GM23338 (cell line): ENCODE data around the gene CAMK2N2.

Source experiments
- CREB1 ChIP-seq: fragments of 250-450 bp; sonication (Bioruptor Pico); IDR thresholded peaks from 2 replicates; pipeline ENCODE4 v1.5.0; 2020; ENCODE audit warnings: low read depth, mild to moderate bottlenecking, moderate library complexity
- EZH2 ChIP-seq: fragments of 200-600 bp; sonication (generic); IDR thresholded peaks from one replicate; pipeline ENCODE4 v1.8.0; 2017; ENCODE audit warnings: antibody characterized with exemption, mild to moderate bottlenecking, low read depth; ENCODE audit not compliant: unreplicated experiment
- EZH2phosphoT487 ChIP-seq: fragments of 200-600 bp; sonication (generic); IDR thresholded peaks from one replicate; pipeline ENCODE4 v1.8.1; 2018; ENCODE audit warnings: antibody characterized with exemption; ENCODE audit not compliant: unreplicated experiment
- JUNB ChIP-seq: IDR thresholded peaks from one replicate; pipeline ENCODE4 v1.6.1; 2016; ENCODE audit warnings: antibody characterized with exemption; ENCODE audit not compliant: unreplicated experiment
- NANOG ChIP-seq: IDR thresholded peaks from 2 replicates; pipeline ENCODE4 v1.6.1; 2016; ENCODE audit warnings: antibody characterized with exemption, borderline replicate concordance
- POLR2AphosphoS5 ChIP-seq: IDR thresholded peaks from 2 replicates; pipeline ENCODE4 v1.6.1; 2016; ENCODE audit warnings: antibody characterized with exemption, low read depth
- ZNF331 ChIP-seq: fragments of 250-450 bp; sonication (Bioruptor Pico); IDR thresholded peaks from 2 replicates; pipeline ENCODE4 v1.5.0; 2020; ENCODE audit warnings: low read depth, mild to moderate bottlenecking, moderate library complexity
- TF ChIP-seq, protein P1 (sequence below), 2 experiments: fragments of 200-600 bp in 1 of 2; sonication (generic) in 1 of 2; conservative IDR thresholded peaks; 2 replicates each; pipeline versions ENCODE4 v1.5.1 to v1.6.1; 2016 to 2017; ENCODE audit warnings: antibody characterized with exemption in 2 of 2, low read depth in 2 of 2, mild to moderate bottlenecking in 2 of 2, moderate library complexity in 1 of 2
- TF ChIP-seq, protein P2 (sequence below): IDR thresholded peaks from one replicate; pipeline ENCODE4 v1.6.1; 2018; ENCODE audit warnings: antibody characterized with exemption; ENCODE audit not compliant: unreplicated experiment
- TF ChIP-seq, protein P3 (sequence below): IDR thresholded peaks from 2 replicates; pipeline ENCODE4 v1.6.1; 2016; ENCODE audit warnings: antibody characterized with exemption

GRCh38 chr3:184305577-184305976 is 44.2 kb upstream of the CAMK2N2 start:
- TF ChIP-seq, protein P1, sequence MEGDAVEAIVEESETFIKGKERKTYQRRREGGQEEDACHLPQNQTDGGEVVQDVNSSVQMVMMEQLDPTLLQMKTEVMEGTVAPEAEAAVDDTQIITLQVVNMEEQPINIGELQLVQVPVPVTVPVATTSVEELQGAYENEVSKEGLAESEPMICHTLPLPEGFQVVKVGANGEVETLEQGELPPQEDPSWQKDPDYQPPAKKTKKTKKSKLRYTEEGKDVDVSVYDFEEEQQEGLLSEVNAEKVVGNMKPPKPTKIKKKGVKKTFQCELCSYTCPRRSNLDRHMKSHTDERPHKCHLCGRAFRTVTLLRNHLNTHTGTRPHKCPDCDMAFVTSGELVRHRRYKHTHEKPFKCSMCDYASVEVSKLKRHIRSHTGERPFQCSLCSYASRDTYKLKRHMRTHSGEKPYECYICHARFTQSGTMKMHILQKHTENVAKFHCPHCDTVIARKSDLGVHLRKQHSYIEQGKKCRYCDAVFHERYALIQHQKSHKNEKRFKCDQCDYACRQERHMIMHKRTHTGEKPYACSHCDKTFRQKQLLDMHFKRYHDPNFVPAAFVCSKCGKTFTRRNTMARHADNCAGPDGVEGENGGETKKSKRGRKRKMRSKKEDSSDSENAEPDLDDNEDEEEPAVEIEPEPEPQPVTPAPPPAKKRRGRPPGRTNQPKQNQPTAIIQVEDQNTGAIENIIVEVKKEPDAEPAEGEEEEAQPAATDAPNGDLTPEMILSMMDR (conservative IDR thresholded peaks at IDR 0.05; ENCODE audit: low read depth in 2 of 2) = peak; percentile 33 to 36; a peak in 3 of 4 replicates
- TF ChIP-seq CREB1 (CRISPR knock-in tag) (no peak), EZH2 (no peak), JUNB (no peak), EZH2phosphoT487 (no peak), POLR2AphosphoS5 (no peak), NANOG (no peak), ZNF331 (CRISPR knock-in tag) (no peak)
- TF ChIP-seq, protein P2, sequence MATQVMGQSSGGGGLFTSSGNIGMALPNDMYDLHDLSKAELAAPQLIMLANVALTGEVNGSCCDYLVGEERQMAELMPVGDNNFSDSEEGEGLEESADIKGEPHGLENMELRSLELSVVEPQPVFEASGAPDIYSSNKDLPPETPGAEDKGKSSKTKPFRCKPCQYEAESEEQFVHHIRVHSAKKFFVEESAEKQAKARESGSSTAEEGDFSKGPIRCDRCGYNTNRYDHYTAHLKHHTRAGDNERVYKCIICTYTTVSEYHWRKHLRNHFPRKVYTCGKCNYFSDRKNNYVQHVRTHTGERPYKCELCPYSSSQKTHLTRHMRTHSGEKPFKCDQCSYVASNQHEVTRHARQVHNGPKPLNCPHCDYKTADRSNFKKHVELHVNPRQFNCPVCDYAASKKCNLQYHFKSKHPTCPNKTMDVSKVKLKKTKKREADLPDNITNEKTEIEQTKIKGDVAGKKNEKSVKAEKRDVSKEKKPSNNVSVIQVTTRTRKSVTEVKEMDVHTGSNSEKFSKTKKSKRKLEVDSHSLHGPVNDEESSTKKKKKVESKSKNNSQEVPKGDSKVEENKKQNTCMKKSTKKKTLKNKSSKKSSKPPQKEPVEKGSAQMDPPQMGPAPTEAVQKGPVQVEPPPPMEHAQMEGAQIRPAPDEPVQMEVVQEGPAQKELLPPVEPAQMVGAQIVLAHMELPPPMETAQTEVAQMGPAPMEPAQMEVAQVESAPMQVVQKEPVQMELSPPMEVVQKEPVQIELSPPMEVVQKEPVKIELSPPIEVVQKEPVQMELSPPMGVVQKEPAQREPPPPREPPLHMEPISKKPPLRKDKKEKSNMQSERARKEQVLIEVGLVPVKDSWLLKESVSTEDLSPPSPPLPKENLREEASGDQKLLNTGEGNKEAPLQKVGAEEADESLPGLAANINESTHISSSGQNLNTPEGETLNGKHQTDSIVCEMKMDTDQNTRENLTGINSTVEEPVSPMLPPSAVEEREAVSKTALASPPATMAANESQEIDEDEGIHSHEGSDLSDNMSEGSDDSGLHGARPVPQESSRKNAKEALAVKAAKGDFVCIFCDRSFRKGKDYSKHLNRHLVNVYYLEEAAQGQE = no peak
- TF ChIP-seq, protein P3, sequence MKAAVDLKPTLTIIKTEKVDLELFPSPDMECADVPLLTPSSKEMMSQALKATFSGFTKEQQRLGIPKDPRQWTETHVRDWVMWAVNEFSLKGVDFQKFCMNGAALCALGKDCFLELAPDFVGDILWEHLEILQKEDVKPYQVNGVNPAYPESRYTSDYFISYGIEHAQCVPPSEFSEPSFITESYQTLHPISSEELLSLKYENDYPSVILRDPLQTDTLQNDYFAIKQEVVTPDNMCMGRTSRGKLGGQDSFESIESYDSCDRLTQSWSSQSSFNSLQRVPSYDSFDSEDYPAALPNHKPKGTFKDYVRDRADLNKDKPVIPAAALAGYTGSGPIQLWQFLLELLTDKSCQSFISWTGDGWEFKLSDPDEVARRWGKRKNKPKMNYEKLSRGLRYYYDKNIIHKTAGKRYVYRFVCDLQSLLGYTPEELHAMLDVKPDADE = no peak
